ENCODE results near the gene SFPQ.

GRCh38 chr1:35178295-35178695 lies 14.7 kb downstream of the SFPQ start:
- TF ChIP-seq TAF1 (IDR thresholded peaks at IDR 0.05; ENCODE audit: low read depth): no peak
- TF ChIP-seq EP300 (conservative IDR thresholded peaks at IDR 0.05; ENCODE audit: poor library complexity, severe bottlenecking): no peak
- no peak for TF ChIP-seq CTCF (IDR thresholded peaks at IDR 0.05; ENCODE audit: poor library complexity, severe bottlenecking)

Measured in neural cell (in vitro differentiated cells).